WTC11 (cell line): Measurements from ENCODE around the gene BLVRA. TPM values are rescaled to one million over a fixed set of nuclear protein-coding genes. Genes with fewer than 3 reads are reported as not detected.

Experiments
- ATAC-seq: fragments of 200-7000 bp; cut with Tn5 transposase; 2 replicates; pipeline ENCODE4 v1.10.0; 2021; ENCODE audit warnings: mild to moderate bottlenecking, moderate library complexity
- CTCF ChIA-PET: fragments of 300-600 bp; sonication (Branson Sonifier 250); formaldehyde crosslinking; loops from one replicate; lab custom pipeline; 2021; ENCODE audit warnings: antibody characterized with exemption; lab: Charles Lee
- POLR2A ChIA-PET: fragments of 350-600 bp; sonication (Branson Sonifier 250); formaldehyde crosslinking; loops from one replicate; lab custom pipeline; 2021; ENCODE audit warnings: antibody characterized with exemption; lab: Charles Lee
- DNase-seq: peaks from one replicate; pipeline ENCODE4 v3.0.0; 2021; ENCODE audit warnings: low spot score
- H3K27ac Mint-ChIP-seq: 2 replicates; pipeline ENCODE4 v1.8.0; 2021; ENCODE audit warnings: mixed read lengths
- H3K27me3 Mint-ChIP-seq: 2 replicates; pipeline ENCODE4 v1.8.0; 2021; ENCODE audit warnings: low read depth, mild to moderate bottlenecking, moderate library complexity, mixed read lengths
- H3K36me3 Mint-ChIP-seq: 2 replicates; pipeline ENCODE4 v1.8.0; 2021; ENCODE audit warnings: mixed read lengths
- H3K4me1 Mint-ChIP-seq: 2 replicates; pipeline ENCODE4 v1.8.0; 2022; ENCODE audit warnings: mixed read lengths
- H3K4me3 Mint-ChIP-seq: 2 replicates; pipeline ENCODE4 v1.8.0; 2021; ENCODE audit warnings: mild to moderate bottlenecking, moderate library complexity, mixed read lengths
- H3K9me3 Mint-ChIP-seq: 2 replicates; pipeline ENCODE4 v1.8.0; 2021; ENCODE audit warnings: mixed read lengths
- ELF4 ChIP-seq: sonication (generic); formaldehyde crosslinking; IDR thresholded peaks from 2 replicates; pipeline ENCODE4 v1.8.1; 2022; ENCODE audit warnings: low read depth, mild to moderate bottlenecking, moderate library complexity, missing genetic modification reagents
- FOXK1 ChIP-seq: sonication (generic); formaldehyde crosslinking; IDR thresholded peaks from 2 replicates; pipeline ENCODE4 v1.8.0; 2022; ENCODE audit warnings: mild to moderate bottlenecking, moderate library complexity, missing genetic modification reagents
- GRHL2 ChIP-seq: fragments of 250-450 bp; sonication (Bioruptor Pico); IDR thresholded peaks from 2 replicates; pipeline ENCODE4 v1.8.0; 2022; ENCODE audit warnings: mild to moderate bottlenecking, moderate library complexity; ENCODE audit not compliant: insufficient replicate concordance, severe bottlenecking
- GTF2I ChIP-seq: fragments of 250-450 bp; sonication (Bioruptor Pico); conservative IDR thresholded peaks from 2 replicates; pipeline ENCODE4 v1.4.0; 2021; ENCODE audit warnings: mild to moderate bottlenecking
- NR2C2 ChIP-seq: sonication (generic); formaldehyde crosslinking; IDR thresholded peaks from 2 replicates; pipeline ENCODE4 v1.8.0; 2022; ENCODE audit warnings: mild to moderate bottlenecking, missing genetic modification reagents
- RELA ChIP-seq: sonication (generic); formaldehyde crosslinking; IDR thresholded peaks from 2 replicates; pipeline ENCODE4 v1.8.1; 2022; ENCODE audit warnings: missing genetic modification reagents, mild to moderate bottlenecking, borderline replicate concordance
- ZNF219 ChIP-seq: sonication (generic); formaldehyde crosslinking; IDR thresholded peaks from 2 replicates; pipeline ENCODE4 v1.8.0; 2023; ENCODE audit warnings: missing genetic modification reagents, mild to moderate bottlenecking, borderline replicate concordance
- ZNF232 ChIP-seq: sonication (generic); formaldehyde crosslinking; IDR thresholded peaks from 2 replicates; pipeline ENCODE4 v1.8.0; 2022; ENCODE audit warnings: mild to moderate bottlenecking, missing genetic modification reagents
- ZNF416 ChIP-seq: fragments of 250-450 bp; sonication (Bioruptor Pico); IDR thresholded peaks from 2 replicates; pipeline ENCODE4 v1.9.0; 2021; ENCODE audit warnings: mild to moderate bottlenecking, inconsistent platforms
- total RNA-seq: library from RNA; stranded (reverse); gene quantifications from 3 replicates; pipeline ENCODE4 v1.2.3, GENCODE V29; 2021
- TF ChIP-seq, protein P1 (sequence below): fragments of 250-450 bp; sonication (Bioruptor Pico); IDR thresholded peaks from 2 replicates; pipeline ENCODE4 v1.9.0; 2021; ENCODE audit warnings: moderate library complexity, mild to moderate bottlenecking, inconsistent platforms, borderline replicate concordance
- TF ChIP-seq, protein P2 (sequence below): sonication (generic); formaldehyde crosslinking; conservative IDR thresholded peaks from 2 replicates; pipeline ENCODE4 v1.8.1; 2023; ENCODE audit warnings: mild to moderate bottlenecking, low read depth, missing genetic modification reagents, moderate library complexity
- TF ChIP-seq, protein P3 (sequence below): fragments of 250-450 bp; sonication (Bioruptor Pico); IDR thresholded peaks from 2 replicates; pipeline ENCODE4 v1.9.0; 2021; ENCODE audit warnings: mild to moderate bottlenecking

BLVRA gene
- total RNA-seq, 1 experiment from 2014 or later, result 35.5 TPM

DNA sequence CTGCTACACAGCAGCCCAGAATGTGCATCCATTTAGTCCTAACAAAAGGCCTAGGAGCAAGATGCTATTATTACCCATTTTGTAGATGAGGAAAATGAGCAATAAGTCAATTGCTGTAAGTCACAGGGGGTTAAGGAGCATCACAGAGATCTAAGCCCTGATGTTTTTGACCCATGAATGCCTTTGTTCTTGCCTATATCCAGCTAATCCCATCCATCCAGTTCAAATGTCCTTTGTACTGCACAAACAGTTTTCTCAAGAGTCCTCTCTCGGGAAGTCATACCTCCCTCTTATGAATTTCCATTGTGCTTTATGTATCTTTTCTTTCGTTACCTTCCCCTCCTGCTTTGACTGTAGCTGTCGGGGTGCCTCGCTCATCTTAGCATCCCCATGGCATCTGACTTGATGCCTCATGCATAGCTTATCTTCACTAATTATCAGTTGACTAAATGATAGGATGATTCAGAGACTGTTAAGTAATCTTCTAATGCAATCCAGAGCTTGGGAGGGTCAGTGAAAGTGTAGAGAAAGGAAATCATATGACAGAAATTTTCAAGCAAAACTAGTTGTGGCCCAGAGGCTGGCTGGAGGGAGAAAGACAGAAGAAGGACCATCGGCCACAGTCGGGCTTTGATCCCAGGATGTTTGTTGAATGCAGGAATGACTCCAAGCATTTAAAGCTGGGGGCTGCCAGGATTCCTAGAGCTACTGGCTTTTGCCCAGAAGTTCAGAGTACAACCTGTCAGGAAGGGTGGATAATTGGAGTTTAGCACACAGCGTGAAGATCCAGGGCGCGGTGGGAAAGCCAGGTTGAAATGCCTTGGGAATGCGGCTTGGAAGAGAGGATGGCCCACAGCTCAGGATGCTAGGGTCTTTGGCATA lies 23.5 kb downstream of the BLVRA start (continued):
- TF ChIP-seq, protein P1, sequence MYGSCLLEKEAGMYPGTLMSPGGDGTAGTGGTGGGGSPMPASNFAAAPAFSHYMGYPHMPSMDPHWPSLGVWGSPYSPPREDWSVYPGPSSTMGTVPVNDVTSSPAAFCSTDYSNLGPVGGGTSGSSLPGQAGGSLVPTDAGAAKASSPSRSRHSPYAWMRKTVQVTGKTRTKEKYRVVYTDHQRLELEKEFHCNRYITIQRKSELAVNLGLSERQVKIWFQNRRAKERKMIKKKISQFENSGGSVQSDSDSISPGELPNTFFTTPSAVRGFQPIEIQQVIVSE (CRISPR knock-in tag), result no peak
- TF ChIP-seq GRHL2 (CRISPR knock-in tag), result no peak
- TF ChIP-seq, protein P2, sequence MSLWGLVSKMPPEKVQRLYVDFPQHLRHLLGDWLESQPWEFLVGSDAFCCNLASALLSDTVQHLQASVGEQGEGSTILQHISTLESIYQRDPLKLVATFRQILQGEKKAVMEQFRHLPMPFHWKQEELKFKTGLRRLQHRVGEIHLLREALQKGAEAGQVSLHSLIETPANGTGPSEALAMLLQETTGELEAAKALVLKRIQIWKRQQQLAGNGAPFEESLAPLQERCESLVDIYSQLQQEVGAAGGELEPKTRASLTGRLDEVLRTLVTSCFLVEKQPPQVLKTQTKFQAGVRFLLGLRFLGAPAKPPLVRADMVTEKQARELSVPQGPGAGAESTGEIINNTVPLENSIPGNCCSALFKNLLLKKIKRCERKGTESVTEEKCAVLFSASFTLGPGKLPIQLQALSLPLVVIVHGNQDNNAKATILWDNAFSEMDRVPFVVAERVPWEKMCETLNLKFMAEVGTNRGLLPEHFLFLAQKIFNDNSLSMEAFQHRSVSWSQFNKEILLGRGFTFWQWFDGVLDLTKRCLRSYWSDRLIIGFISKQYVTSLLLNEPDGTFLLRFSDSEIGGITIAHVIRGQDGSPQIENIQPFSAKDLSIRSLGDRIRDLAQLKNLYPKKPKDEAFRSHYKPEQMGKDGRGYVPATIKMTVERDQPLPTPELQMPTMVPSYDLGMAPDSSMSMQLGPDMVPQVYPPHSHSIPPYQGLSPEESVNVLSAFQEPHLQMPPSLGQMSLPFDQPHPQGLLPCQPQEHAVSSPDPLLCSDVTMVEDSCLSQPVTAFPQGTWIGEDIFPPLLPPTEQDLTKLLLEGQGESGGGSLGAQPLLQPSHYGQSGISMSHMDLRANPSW (CRISPR knock-in tag), result no peak

DNA sequence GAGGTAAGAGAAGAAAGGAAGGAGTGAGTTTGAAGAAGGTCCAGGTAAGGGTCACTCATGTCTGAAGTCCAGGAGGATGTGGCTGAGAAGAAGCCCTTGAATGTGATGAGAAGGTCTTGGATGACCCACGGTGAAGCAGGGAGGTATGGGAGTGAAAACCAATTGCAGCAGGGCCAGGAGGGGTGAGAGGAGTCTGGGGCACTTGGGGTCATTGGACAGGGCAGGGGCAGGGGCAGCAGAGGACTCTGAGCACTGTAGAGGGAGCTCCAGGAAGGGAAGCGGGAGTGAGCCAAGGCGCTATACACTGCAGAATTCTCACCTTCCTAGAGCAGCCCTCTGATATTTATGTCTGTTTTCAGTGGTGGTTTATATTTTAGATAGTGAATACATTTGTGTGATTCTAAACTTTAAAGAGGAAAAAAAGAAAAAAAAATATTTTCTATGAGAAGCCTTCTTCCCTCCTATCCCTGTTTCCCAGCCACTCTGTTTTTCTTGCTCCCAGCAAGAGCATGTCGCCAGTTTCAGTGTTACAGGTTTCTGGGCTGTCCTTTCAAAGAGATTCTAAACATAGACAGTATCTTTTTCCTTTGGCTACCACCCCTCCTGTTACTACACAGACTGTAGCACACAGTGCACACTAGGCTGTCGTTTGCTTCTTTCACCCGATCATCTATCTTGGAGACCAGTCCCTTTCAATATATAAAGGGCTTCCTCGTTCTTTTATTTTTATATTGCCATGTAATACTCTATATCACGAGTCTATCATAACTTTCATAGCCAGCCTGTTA lies 24.5 kb downstream of the BLVRA start:
- Mint-ChIP-seq H3K36me3 (peaks cover 26% of the 10 kb centered on the region), H3K9me3 (peaks cover 18% of the 10 kb centered on the region), H3K4me3 (no peak overlapping the region), H3K27me3 (0 out of 2 replicates have a peak, but pooled peaks cover 3% of the 10 kb centered on the region), H3K4me1 (peaks cover 5% of the 10 kb centered on the region; the same call in 1 of the 2 replicates)
- TF ChIP-seq, protein P3, sequence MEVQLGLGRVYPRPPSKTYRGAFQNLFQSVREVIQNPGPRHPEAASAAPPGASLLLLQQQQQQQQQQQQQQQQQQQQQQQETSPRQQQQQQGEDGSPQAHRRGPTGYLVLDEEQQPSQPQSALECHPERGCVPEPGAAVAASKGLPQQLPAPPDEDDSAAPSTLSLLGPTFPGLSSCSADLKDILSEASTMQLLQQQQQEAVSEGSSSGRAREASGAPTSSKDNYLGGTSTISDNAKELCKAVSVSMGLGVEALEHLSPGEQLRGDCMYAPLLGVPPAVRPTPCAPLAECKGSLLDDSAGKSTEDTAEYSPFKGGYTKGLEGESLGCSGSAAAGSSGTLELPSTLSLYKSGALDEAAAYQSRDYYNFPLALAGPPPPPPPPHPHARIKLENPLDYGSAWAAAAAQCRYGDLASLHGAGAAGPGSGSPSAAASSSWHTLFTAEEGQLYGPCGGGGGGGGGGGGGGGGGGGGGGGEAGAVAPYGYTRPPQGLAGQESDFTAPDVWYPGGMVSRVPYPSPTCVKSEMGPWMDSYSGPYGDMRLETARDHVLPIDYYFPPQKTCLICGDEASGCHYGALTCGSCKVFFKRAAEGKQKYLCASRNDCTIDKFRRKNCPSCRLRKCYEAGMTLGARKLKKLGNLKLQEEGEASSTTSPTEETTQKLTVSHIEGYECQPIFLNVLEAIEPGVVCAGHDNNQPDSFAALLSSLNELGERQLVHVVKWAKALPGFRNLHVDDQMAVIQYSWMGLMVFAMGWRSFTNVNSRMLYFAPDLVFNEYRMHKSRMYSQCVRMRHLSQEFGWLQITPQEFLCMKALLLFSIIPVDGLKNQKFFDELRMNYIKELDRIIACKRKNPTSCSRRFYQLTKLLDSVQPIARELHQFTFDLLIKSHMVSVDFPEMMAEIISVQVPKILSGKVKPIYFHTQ (CRISPR knock-in tag), result no peak
- TF ChIP-seq GRHL2 (CRISPR knock-in tag) (no peak), ZNF416 (CRISPR knock-in tag) (no peak), FOXK1 (no peak), ELF4 (CRISPR knock-in tag) (no peak), RELA (no peak), NR2C2 (CRISPR knock-in tag) (no peak), GTF2I (CRISPR knock-in tag) (no peak), ZNF232 (no peak), ZNF219 (CRISPR knock-in tag) (no peak)
- TF ChIP-seq, protein P1 (CRISPR knock-in tag), result no peak
- TF ChIP-seq, all 79 proteins: peak for 0
- ATAC-seq (no peak), DNase-seq (no peak)
- ChIA-PET CTCF (interaction anchor here (2.3 kb wide), 1 partner anchor 200 kb away, joined by 7 read pairs; the partner anchor contains the start of gene STK17A), POLR2A (no interaction called here)
- H3K27ac Mint-ChIP-seq, result no peak overlapping the region
